Uterus (tissue), 4 donors: ENCODE measurements around the gene PRKCSH. TPM values are rescaled to one million over a fixed set of nuclear protein-coding genes. Genes with fewer than 3 reads are reported as not detected.
A peak's percentile ranks its signal among the peaks of the same experiment; 100 is the strongest.

Experiments used
- DNase-seq, 2 donors: peaks; one replicate each; pipeline ENCODE4 v3.0.0-alpha.2; 2019 to 2020
- H3K27ac ChIP-seq, 2 donors: fragments of 200-600 bp; sonication (generic); 1 replicate in 1 of 2; 2 replicates in 1 of 2; pipeline ENCODE4 v1.5.1; 2016 to 2018
- H3K27me3 ChIP-seq, 2 donors: fragments of 200-600 bp; sonication (generic); one replicate each; pipeline ENCODE4 v1.5.1; 2018 to 2019; ENCODE audit warnings: control low read depth in 1 of 2
- H3K36me3 ChIP-seq, 2 donors: fragments of 200-600 bp; sonication (generic); one replicate each; pipeline ENCODE4 v1.5.1; 2019; ENCODE audit warnings: control low read depth in 1 of 2
- H3K4me1 ChIP-seq, 2 donors: fragments of 200-600 bp; sonication (generic); one replicate each; pipeline ENCODE4 v1.5.1; 2018 to 2019; ENCODE audit warnings: control low read depth in 1 of 2
- H3K4me3 ChIP-seq, 2 donors: fragments of 200-600 bp; sonication (generic); 1 replicate in 1 of 2; 2 replicates in 1 of 2; pipeline ENCODE4 v1.5.1; 2018 to 2019; ENCODE audit warnings: mild to moderate bottlenecking in 1 of 2
- H3K9me3 ChIP-seq, 2 donors: fragments of 200-600 bp; sonication (generic); one replicate each; pipeline ENCODE4 v1.5.1; 2019; ENCODE audit warnings: control low read depth in 1 of 2
- POLR2A ChIP-seq, 2 donors: fragments of 450-650 bp; IDR thresholded peaks; one replicate each; pipeline ENCODE4 v1.6.1; 2016; ENCODE audit warnings: antibody characterized with exemption in 2 of 2, mild to moderate bottlenecking in 1 of 2, moderate library complexity in 1 of 2
- intact Hi-C: fragments of 100-400 bp; cut with DNase I; formaldehyde crosslinking; loops from one replicate; pipeline ENCODE4 v1.15.1; 2023; ENCODE audit warnings: low total_unique reads
- total RNA-seq, 4 donors: library from RNA; depleted of rRNA in 3 of 4; stranded (reverse); fragments of >200 nt in 3 of 4; gene quantifications; one replicate each; pipeline versions ENCODE4 v1.1.0 to v1.2.4, GENCODE V29; 2014 to 2023
- TF ChIP-seq, protein P1 (sequence below), 4 experiments: fragments of 200-600 bp in 2 of 4; fragments of 450-650 bp in 2 of 4; sonication (generic) in 2 of 4; IDR thresholded peaks; one replicate each; pipeline ENCODE4 v1.5.1; 2016 to 2019; ENCODE audit warnings: antibody characterized with exemption in 4 of 4, mild to moderate bottlenecking in 2 of 4, moderate library complexity in 1 of 4
- donor health status: DM: yes; HTN: yes; CAD: no.

The PRKCSH gene
- total RNA-seq, 4 donors from 2014 or later = 65.3 to 228 (median 155) TPM

DNA sequence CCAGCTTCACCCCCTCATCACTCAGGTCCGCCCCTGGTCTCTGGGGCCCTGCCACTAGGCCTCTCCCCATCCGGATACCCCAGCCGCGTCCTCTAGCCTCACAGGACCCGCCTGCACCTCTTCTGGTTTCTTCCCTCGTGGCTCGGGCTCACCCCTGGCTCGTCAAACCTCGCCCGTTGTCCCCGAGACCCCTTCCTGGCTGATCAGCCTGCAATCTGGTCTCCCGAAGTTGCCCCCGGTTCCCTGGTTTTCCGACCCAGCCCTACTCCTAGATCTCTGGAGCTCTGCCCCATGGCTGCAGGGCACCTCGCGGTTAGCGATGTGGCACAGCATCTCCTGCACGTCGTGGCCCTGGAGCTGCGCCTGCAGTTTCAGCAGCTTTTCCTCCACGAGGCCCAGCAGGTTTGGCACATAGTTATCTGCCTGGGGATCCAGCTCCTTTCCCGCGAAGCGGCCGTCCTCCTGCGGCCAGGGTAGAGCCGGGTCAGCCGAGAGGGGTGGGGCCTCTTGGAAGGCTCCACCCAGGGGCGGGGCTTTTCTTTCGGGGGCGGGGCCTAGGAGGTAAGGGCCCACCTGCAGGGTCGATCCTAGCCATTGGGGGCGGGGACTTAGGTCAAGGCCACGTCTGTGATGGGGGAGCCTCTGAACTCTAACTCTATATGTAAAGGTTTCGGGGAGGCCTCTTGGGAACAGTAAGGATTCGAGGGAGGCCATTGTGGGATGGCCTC is 13.9 kb upstream of the PRKCSH start:
- Histone ChIP-seq H3K27me3 (peaks cover 14 to 17% of the 10 kb centered on the region in 2 donors), H3K27ac (peak overlapping the region; percentile 50 to 53), H3K9me3 (no peaks in the 10 kb centered on the region), H3K4me1 (peaks cover 0 to 17% of the 10 kb centered on the region in 2 donors), H3K4me3 (no peak overlapping the region), H3K36me3 (no peaks in the 10 kb centered on the region)
- no peak for TF ChIP-seq POLR2A (IDR thresholded peaks at IDR 0.05)
- TF ChIP-seq, protein P1, sequence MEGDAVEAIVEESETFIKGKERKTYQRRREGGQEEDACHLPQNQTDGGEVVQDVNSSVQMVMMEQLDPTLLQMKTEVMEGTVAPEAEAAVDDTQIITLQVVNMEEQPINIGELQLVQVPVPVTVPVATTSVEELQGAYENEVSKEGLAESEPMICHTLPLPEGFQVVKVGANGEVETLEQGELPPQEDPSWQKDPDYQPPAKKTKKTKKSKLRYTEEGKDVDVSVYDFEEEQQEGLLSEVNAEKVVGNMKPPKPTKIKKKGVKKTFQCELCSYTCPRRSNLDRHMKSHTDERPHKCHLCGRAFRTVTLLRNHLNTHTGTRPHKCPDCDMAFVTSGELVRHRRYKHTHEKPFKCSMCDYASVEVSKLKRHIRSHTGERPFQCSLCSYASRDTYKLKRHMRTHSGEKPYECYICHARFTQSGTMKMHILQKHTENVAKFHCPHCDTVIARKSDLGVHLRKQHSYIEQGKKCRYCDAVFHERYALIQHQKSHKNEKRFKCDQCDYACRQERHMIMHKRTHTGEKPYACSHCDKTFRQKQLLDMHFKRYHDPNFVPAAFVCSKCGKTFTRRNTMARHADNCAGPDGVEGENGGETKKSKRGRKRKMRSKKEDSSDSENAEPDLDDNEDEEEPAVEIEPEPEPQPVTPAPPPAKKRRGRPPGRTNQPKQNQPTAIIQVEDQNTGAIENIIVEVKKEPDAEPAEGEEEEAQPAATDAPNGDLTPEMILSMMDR (IDR thresholded peaks at IDR 0.05) = no peak
- intact Hi-C loops = no loop called here
- DNase-seq = no peak

DNA sequence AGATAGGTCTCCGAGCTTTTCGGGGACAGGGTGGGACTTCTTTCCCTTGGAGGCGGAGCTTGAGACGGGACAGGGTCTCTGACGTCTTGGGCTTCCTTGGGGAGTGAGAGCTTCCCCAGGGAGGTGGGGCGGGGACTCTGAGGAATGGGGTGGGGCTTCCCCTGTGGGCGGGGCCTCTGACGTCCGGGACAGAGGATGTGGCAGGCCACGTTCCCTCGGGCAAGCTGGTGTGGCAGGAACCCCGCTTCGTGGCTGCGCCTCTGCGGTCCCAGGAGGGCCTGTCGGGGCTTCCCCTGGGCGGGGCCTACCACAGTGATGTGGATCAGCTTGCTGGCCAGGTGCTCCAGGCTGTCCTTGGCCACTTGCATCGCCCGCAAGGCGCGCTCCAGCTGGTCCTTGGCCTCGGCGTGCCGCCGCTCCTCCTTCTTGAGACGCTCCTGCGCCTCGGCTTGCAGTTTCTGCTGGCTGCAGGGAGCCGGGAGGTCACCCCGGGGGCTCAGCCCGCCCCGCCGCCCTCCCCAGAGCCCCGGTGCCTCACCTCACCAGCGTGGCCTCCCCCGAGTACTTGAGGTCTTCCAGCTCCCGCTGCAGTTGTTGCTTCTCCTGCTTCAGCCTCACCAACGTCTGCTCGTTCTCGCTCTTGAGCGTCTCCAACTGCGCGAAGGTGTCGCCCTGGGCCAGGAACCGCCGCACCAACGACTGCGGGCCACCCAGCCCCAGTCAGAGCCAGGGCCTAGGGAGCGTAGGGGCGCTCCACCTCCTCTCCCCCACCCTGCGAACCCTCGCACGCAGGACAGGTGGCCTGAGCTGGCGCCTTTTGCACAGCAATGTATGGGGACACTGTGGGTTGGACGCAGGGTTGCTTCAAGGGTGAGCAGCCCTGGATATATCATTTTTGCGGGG is 13.0 kb upstream of the PRKCSH start:
- Histone ChIP-seq H3K9me3 (no peaks in the 10 kb centered on the region), H3K27ac (peak overlapping the region in 1 of 2 donors; percentile 53), H3K4me1 (peaks cover 0 to 17% of the 10 kb centered on the region in 2 donors), H3K27me3 (peaks cover 14 to 17% of the 10 kb centered on the region in 2 donors), H3K4me3 (no peak overlapping the region), H3K36me3 (no peaks in the 10 kb centered on the region)
- DNase-seq = peak; percentile 55 to 59
- intact Hi-C loops = no loop called here
- TF ChIP-seq POLR2A (IDR thresholded peaks at IDR 0.05) = no peak
- TF ChIP-seq, protein P1 (IDR thresholded peaks at IDR 0.05) = no peak

DNA sequence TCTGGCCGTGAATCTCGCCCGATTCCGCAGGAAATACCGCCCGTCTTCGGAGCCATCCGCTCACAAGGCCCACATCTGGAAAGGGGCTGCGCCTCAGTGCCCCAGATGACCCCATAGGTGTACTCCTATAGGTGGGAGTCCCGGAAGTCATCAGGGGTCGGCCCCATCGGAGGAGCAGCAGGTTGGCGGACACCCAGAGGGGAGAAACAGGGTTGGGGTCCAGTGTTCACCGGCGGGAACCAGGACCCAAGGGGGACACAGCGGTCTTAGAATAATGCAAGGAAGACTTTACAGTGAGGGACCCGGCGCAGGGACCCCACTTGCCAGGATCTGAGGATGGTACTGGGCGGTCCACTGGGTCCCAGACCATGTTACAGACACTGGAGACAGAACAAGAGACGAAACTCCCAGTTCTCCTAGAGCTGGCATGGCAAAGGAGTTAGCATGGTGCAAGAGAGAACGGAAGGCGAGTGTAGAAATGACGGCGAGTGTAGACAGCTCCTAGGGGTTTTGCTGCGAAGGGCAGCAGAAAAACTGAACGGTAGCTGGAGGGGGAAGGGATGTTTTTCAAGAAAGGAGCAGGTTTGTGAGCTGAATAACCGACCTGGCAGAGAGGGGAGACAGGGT is 12.2 kb upstream of the PRKCSH start:
- intact Hi-C loops = no loop called here
- Histone ChIP-seq H3K4me3 (no peak overlapping the region), H3K27me3 (peaks cover 13 to 17% of the 10 kb centered on the region in 2 donors), H3K27ac (no peak overlapping the region), H3K36me3 (no peaks in the 10 kb centered on the region), H3K4me1 (peaks cover 0 to 17% of the 10 kb centered on the region in 2 donors), H3K9me3 (no peaks in the 10 kb centered on the region)
- no peak for DNase-seq
- no peak for TF ChIP-seq POLR2A (IDR thresholded peaks at IDR 0.05)
- TF ChIP-seq, protein P1 (IDR thresholded peaks at IDR 0.05) = no peak

DNA sequence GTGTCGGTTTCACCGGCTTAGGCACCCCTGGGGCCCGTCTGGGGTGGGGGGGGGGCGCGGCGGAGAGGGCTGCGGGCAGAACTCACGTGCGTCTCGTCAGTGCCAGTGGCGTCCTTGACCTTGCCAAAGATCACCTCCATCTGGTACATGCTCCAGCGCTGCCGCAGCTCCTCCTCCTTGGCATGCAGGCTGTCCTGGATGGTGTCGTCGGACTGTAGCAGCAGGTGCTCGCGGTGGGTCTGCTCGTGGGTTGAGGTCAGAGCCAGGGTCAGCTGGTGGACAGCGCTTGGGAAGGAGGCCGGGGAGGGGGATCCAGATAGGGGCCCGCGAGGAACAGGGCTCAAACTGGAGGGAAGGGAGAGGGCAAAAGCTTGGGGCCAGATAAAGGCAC is 11.6 kb upstream of the PRKCSH start:
- Histone ChIP-seq H3K36me3 (no peaks in the 10 kb centered on the region), H3K9me3 (no peaks in the 10 kb centered on the region), H3K4me3 (no peak overlapping the region), H3K4me1 (peaks cover 0 to 15% of the 10 kb centered on the region in 2 donors), H3K27ac (no peak overlapping the region), H3K27me3 (peaks cover 9 to 14% of the 10 kb centered on the region in 2 donors)
- TF ChIP-seq POLR2A (IDR thresholded peaks at IDR 0.05) = no peak
- TF ChIP-seq, protein P1 (IDR thresholded peaks at IDR 0.05) = no peak
- DNase-seq = no peak
- intact Hi-C loops = no loop called here
